ENCODE measurements around the gene PCDHA1.

The PCDHA1 gene

GRCh38 chr5:140926443-140927227, 140.7 kb downstream of the PCDHA1 start:
- peak; percentile 11 for DNase-seq

GRCh38 chr5:140927228-140927573, 141.3 kb downstream of the PCDHA1 start:
- no peak for DNase-seq

GRCh38 chr5:140934964-140935606, 149.1 kb downstream of the PCDHA1 start:
- no peak for DNase-seq

- DNase-seq, result no peak
Measured at GRCh38 chr5:140946578-140946977, 160.6 kb downstream of the PCDHA1 start.

GRCh38 chr5:140951636-140952035, 165.7 kb downstream of the PCDHA1 start:
- DNase-seq, result no peak

- DNase-seq, result no peak
Measured at GRCh38 chr5:140953234-140953633, 167.3 kb downstream of the PCDHA1 start.

- no peak for DNase-seq
Measured at GRCh38 chr5:140962190-140962589, 176.2 kb downstream of the PCDHA1 start.

- DNase-seq, result no peak
Measured at GRCh38 chr5:140964356-140964755, 178.4 kb downstream of the PCDHA1 start.

- no peak for DNase-seq
Measured at GRCh38 chr5:140965905-140966292, 180.0 kb downstream of the PCDHA1 start.

- DNase-seq, result peak; percentile 18
Measured at GRCh38 chr5:140966293-140967225, 180.6 kb downstream of the PCDHA1 start, which contains the start of gene PCDHAC2. PCDHAC2 (plus strand) TSS chr5:140966476; CDS start chr5:140966767, 291 bp downstream.

- DNase-seq, result no peak
Measured at GRCh38 chr5:140967226-140967893, 181.4 kb downstream of the PCDHA1 start.

GRCh38 chr5:140969880-140970279, 183.9 kb downstream of the PCDHA1 start:
- DNase-seq, result no peak

- DNase-seq, result no peak
Measured at GRCh38 chr5:140973550-140973949, 187.6 kb downstream of the PCDHA1 start.

GRCh38 chr5:140977003-140977402, 191.1 kb downstream of the PCDHA1 start:
- DNase-seq, result no peak

GRCh38 chr5:140978260-140978659, 192.3 kb downstream of the PCDHA1 start:
- no peak for DNase-seq

GRCh38 chr5:140978983-140979382, 193.0 kb downstream of the PCDHA1 start:
- DNase-seq, result no peak

GRCh38 chr5:140982083-140982716, 196.3 kb downstream of the PCDHA1 start:
- DNase-seq, result no peak

GRCh38 chr5:140986117-140986521, 200.2 kb downstream of the PCDHA1 start:
- DNase-seq, result no peak

- DNase-seq, result no peak
Measured at GRCh38 chr5:140988100-140988499, 202.2 kb downstream of the PCDHA1 start.

GRCh38 chr5:140988608-140989007, 202.7 kb downstream of the PCDHA1 start:
- DNase-seq, result no peak

- DNase-seq, result no peak
Measured at GRCh38 chr5:140989254-140990020, 203.5 kb downstream of the PCDHA1 start.
